K562 (cell line): ENCODE measurements around the gene PHACTR3. TPM values are rescaled to one million over a fixed set of nuclear protein-coding genes. Genes with fewer than 3 reads are reported as not detected.

ENCODE experiments used
- ATAC-seq: fragments of 200-7000 bp; cut with Tn5 transposase; 3 replicates; pipeline ENCODE4 v1.9.1; 2020; ENCODE audit warnings: moderate library complexity
- BruUV-seq: library from RNA; stranded (reverse); fragments of 400-500 nt; replicated peaks from 2 replicates; lab custom pipeline; 2021; lab: Mats Ljungman, UMichigan
- CTCF ChIA-PET: fragments of 300-600 bp; formaldehyde crosslinking; extraction: SDS; loops from one replicate; lab custom pipeline; 2021; ENCODE audit warnings: low intra/inter-chr PET ratio; lab: Yijun Ruan, JAX
- POLR2A ChIA-PET: fragments of 300-600, 350-650 bp; sonication (Branson Sonifier 250); formaldehyde crosslinking; extraction: SDS; loops from one replicate; lab custom pipeline; 2021; ENCODE audit warnings: antibody characterized with exemption, inconsistent platforms; lab: Yijun Ruan, JAX
- DNase-seq, 4 experiments: peaks; one replicate each; pipeline versions ENCODE4 v3.0.0 to v3.0.0-alpha.2; 2011 to 2018; ENCODE audit warnings: low spot score in 3 of 4, mixed read lengths in 3 of 4; ENCODE audit errors: extremely low read depth in 1 of 4
- FAIRE-seq: peaks from 2 replicates; lab custom pipeline; 2011; peaks lifted over from hg19 to GRCh38; lab: Jason Lieb, UNC
- H2AFZ ChIP-seq: 2 replicates; pipeline ENCODE4 v1.6.0; 2011; ENCODE audit warnings: low read depth, low read length, control low read depth, inconsistent platforms
- H3K27ac ChIP-seq: fragments of 200-600 bp; 3 replicates; pipeline ENCODE4 v1.8.0; 2011; ENCODE audit warnings: low read depth, mild to moderate bottlenecking, control low read depth, inconsistent platforms, low read length, moderate library complexity, mixed read lengths; ENCODE audit errors: extremely low read depth
- H3K27me3 ChIP-seq, 2 experiments: fragments of 300-600 bp in 1 of 2; 2 replicates in 1 of 2; 3 replicates in 1 of 2; pipeline versions ENCODE4 v1.6.0 to v1.8.0; 2011; ENCODE audit warnings: inconsistent platforms in 2 of 2, low read length in 2 of 2, mild to moderate bottlenecking in 1 of 2, mixed read lengths in 1 of 2, moderate library complexity in 1 of 2; ENCODE audit not compliant: control insufficient read depth in 2 of 2, insufficient read depth in 2 of 2
- H3K36me3 ChIP-seq: fragments of 300-600 bp; 3 replicates; pipeline ENCODE4 v1.8.0; 2011; ENCODE audit warnings: mild to moderate bottlenecking, low read length, inconsistent platforms; ENCODE audit not compliant: control insufficient read depth, insufficient read depth
- H3K4me1 ChIP-seq, 2 experiments: fragments of 200-600 bp in 1 of 2; replicated peaks in 1 of 2; 2 replicates in 1 of 2; 3 replicates in 1 of 2; pipeline versions ENCODE4 v1.5.1 to v1.8.0; 2011; ENCODE audit warnings: inconsistent platforms in 2 of 2, low read length in 2 of 2, mild to moderate bottlenecking in 1 of 2, mixed read lengths in 1 of 2, moderate library complexity in 1 of 2; ENCODE audit not compliant: control insufficient read depth in 2 of 2, insufficient read depth in 2 of 2
- H3K4me2 ChIP-seq: 2 replicates; pipeline ENCODE4 v1.6.1; 2011; ENCODE audit warnings: low read length, control low read depth, inconsistent platforms, mixed read lengths; ENCODE audit not compliant: insufficient read depth
- H3K4me3 ChIP-seq: fragments of 200-600 bp; sonication (generic), shearing (Covaris generic); 2 replicates; pipeline ENCODE4 v1.5.1; 2016; ENCODE audit warnings: control low read depth, inconsistent platforms
- H3K79me2 ChIP-seq: fragments of 200-600 bp; 3 replicates; pipeline ENCODE4 v1.8.0; 2011; ENCODE audit warnings: low read length, inconsistent platforms; ENCODE audit not compliant: control insufficient read depth, insufficient read depth
- H3K9ac ChIP-seq, 2 experiments: 2 replicates each; pipeline versions ENCODE4 v1.6.0 to v1.6.1; 2011; ENCODE audit warnings: low read depth in 2 of 2, low read length in 2 of 2, control low read depth in 1 of 2, inconsistent platforms in 1 of 2, mild to moderate bottlenecking in 1 of 2, mixed read lengths in 1 of 2; ENCODE audit not compliant: insufficient read depth in 1 of 2
- H3K9me1 ChIP-seq: one replicate; pipeline ENCODE4 v1.6.0; 2011; ENCODE audit warnings: inconsistent platforms, mild to moderate bottlenecking, low read length, moderate library complexity; ENCODE audit not compliant: control insufficient read depth, insufficient read depth
- H3K9me3 ChIP-seq: replicated peaks from 2 replicates; pipeline ENCODE4 v1.5.1; 2011; ENCODE audit warnings: low read depth, low read length, inconsistent platforms; ENCODE audit not compliant: control insufficient read depth, insufficient read depth
- H4K20me1 ChIP-seq: replicated peaks from 2 replicates; pipeline ENCODE4 v1.6.1; 2011; ENCODE audit warnings: low read length, inconsistent platforms, mixed read lengths; ENCODE audit not compliant: control insufficient read depth, insufficient read depth
- CHD7 ChIP-seq: fragments of 200-600 bp; sonication (generic); IDR thresholded peaks from one replicate; pipeline ENCODE4 v1.6.1; 2012; ENCODE audit warnings: mild to moderate bottlenecking, low read depth, low read length, inconsistent platforms
- ZNF717 ChIP-seq: fragments of 250-450 bp; sonication (Bioruptor Pico); IDR thresholded peaks from 2 replicates; pipeline ENCODE4 v1.5.0; 2021
- WGBS: fragments of 100-300 bp; shearing (Covaris generic); methylation state at CpG from one replicate; pipeline ENCODE4 v1.1.6; 2016; ENCODE audit warnings: low coverage, mixed read lengths; ENCODE audit not compliant: insufficient coverage; ENCODE audit errors: missing lambda C conversion rate; 5-methylcytosine and 5-hydroxymethylcytosine counted together
- in situ Hi-C: fragments of 300-500 bp; cut with MboI; formaldehyde crosslinking; loops from 4 replicates; pipeline ENCODE4 v1.15.0; 2018; ENCODE audit warnings: inconsistent platforms, mixed read lengths
- intact Hi-C: fragments of 100-400 bp; cut with micrococcal nuclease; formaldehyde crosslinking; loops from 2 replicates; pipeline ENCODE4 v1.14.2; 2022
- polyA plus RNA-seq, 8 experiments: library from polyadenylated mRNA; depleted of rRNA in 4 of 8; stranded (reverse) in 5 of 8; unstranded in 3 of 8; fragments of >200 nt; fragmentation: Nextera tagmentation in 2 of 8; fragmentation: Illumina TruSeq in 1 of 8; extraction: Ambion mirVana in 2 of 8; extraction: Trizol in 1 of 8; gene quantifications; 2 replicates each; pipeline versions ENCODE4 v1.2.1 to v1.2.3, GENCODE V29; 2011 to 2014; ENCODE audit warnings: inconsistent platforms in 1 of 8, missing spikeins in 1 of 8
- total RNA-seq, 7 experiments: library from RNA; depleted of rRNA in 6 of 7; stranded (reverse); fragments of >200 nt in 6 of 7; fragmentation: Illumina TruSeq in 2 of 7; extraction: Trizol in 2 of 7; gene quantifications; 2 replicates each; pipeline versions ENCODE4 v1.2.1 to v1.2.3, GENCODE V29; 2011 to 2021; ENCODE audit warnings: low replicate concordance in 1 of 7

The PHACTR3 gene
- total and polyA plus RNA-seq, 9 of the 15 experiments (the other 6 are each of a cell fraction or from before 2014, with no cell fraction given) = not detected

GRCh38 chr20:59802018-59802417 lies 197.7 kb downstream of the PHACTR3 start:
- no TSS peak for BruUV-seq
- in situ Hi-C loops (no loop called here), intact Hi-C loops (no loop called here)
- H3K36me3 ChIP-seq = no peaks in the 10 kb centered on the region
- no peaks in the 10 kb centered on the region for H3K9me1 ChIP-seq
- POLR2A ChIA-PET = no interaction called here
- no peak overlapping the region for H2AFZ ChIP-seq
- TF ChIP-seq CHD7 = no peak
- no peak for TF ChIP-seq ZNF717 (CRISPR knock-in tag)
- H4K20me1 ChIP-seq = no peaks in the 10 kb centered on the region
- CTCF ChIA-PET = no interaction called here
- H3K79me2 ChIP-seq = no peaks in the 10 kb centered on the region
- ATAC-seq (no peak), FAIRE-seq (no peak), DNase-seq (no peak)
- no peaks in the 10 kb centered on the region for H3K4me1 ChIP-seq
- WGBS = 0% methylated on average over 4 of the region's 4 CpGs
- H3K27me3 ChIP-seq = peaks cover 7 to 22% of the 10 kb centered on the region in 2 experiments; a peak in 3 of 5 replicates
- no peak overlapping the region for H3K27ac ChIP-seq
- no peaks in the 10 kb centered on the region for H3K9me3 ChIP-seq
- no peak overlapping the region for H3K9ac ChIP-seq
- no peak overlapping the region for H3K4me3 ChIP-seq
- H3K4me2 ChIP-seq = no peak overlapping the region
